Measurements from ENCODE around the gene MDH1.
"Not testable (repeated sequence)": the region's sequence is repeated elsewhere in the genome, so short reads cannot be mapped to it uniquely, and the experiment has no call there.

The MDH1 gene

DNA sequence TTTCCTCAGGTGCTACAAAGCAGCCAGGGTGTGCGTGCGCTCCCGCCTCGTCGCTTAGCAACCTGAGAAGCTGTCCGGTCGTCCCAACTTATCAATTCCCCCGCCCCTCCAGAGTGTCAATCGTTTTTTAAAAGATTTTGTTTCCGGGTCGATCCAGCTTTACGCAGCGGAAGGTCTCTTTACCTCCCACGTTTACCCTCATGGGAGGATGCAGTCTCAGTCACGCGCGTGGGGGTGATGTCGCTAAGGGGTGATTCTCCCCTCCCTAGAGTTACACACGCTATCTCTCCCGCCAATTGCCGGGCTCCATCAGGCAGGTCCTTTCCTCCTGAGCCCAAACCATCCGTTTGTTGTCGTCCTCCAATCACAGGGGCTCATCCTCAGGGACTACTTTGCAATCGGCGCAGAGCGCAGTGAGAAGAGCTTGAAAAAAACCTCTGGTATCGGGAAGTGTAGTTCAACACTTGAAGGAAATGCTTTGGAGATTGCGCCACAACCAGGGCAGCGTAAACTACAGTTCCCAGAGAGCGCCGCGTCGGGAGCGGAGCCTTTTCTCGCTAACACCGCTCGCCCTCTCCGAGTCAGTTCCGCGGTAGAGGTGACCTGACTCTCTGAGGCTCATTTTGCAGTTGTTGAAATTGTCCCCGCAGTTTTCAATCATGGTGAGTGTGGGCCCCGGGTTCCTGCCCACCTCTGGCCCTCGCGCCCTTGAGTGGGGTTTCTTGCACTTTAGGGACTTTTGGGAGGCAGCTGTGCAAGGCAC lies at the start of gene MDH1, which contains the start of gene WDPCP:
Gene MDH1 (plus strand): TSS at position 579 of the 763 bp plus-strand sequence. CDS start 81 bp downstream, at position 660.
Gene WDPCP (minus strand): TSS at position 93 of the 763 bp plus-strand sequence. CDS start 206 bp downstream, outside the sequence.
- DNase-seq (ENCODE audit: low read depth in 2 of 2) = peak; percentile 99

GRCh38 chr2:63539416-63540162 lies 49.2 kb upstream of the MDH1 start:
- no peak for DNase-seq (ENCODE audit: low read depth in 2 of 2)

DNA sequence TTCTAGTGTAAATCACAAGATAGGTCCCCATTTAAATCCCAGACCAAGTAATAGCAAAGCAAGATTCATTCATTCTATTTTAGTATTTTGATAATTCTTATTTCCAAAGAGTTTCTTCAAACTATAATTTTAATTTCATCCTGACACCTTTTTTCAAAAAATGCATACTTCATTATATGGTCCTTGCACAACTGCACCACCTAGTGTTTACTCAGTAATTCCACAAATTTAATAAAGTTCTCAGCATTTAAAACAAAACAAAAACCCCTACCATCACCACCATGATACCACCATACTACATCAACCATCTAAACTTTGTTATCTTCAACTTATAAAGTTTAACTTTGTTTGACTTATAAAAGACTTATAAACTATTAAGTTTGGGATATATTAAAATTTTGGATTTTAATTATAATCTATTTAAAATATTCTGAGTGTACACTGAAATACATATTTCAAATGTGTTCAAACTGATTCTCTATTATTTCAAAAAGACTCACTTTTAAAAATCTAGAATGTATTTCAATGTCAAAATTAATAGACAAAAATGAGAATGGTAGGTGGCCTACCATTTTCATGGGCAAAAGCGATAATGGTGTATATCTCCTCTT lies 44.6 kb upstream of the MDH1 start:
- no peak for DNase-seq (ENCODE audit: low read depth in 2 of 2)

DNA sequence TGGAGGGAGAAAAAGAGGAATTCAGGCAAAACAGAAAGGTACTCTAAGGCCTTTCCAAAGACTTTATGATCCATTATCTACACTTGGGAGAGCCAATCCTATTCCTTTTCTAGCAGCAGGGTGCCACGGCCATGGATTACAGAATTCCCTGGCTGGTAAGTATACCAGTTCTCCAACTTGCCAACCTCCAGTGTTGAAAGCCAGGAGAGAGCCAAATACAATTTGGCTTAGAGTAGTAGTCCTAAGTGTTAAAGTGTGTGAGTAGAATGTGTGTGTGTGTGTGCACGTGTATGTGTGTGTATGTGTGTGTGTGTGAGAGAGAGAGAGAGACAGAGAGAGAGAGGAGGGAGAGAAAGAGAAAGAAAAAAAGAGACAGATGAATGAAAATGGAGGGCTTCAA lies 43.7 kb upstream of the MDH1 start:
- DNase-seq (ENCODE audit: low read depth in 2 of 2) = no peak

GRCh38 chr2:63553049-63553448 lies 35.7 kb upstream of the MDH1 start:
- peak in 1 of 2 experiments; percentile 10 for DNase-seq (ENCODE audit: low read depth in 2 of 2)

- DNase-seq (ENCODE audit: low read depth in 2 of 2) = no peak
Measured at GRCh38 chr2:63555299-63555698, 33.5 kb upstream of the MDH1 start.

DNA sequence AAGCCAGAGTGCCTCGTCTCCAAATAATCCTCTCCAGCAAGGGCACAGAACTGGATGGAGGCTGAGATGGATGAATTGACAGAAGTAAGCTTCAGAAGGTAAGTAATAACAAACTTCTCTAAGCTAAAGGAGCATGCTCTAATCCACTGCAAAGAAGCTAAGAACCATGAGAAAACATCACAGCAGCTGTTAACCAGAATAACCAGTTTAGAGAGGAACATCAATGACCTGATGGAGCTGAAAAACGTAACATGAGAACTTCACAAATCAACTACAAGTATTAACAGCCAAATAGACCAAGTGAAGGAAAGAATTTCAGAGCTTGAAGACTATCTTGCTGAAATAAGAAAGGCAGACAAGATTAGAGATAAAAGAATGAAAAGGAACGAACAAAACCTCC lies 32.8 kb upstream of the MDH1 start:
- no peak for DNase-seq (ENCODE audit: low read depth in 2 of 2)

GRCh38 chr2:63557819-63558218 lies 30.9 kb upstream of the MDH1 start:
- DNase-seq (ENCODE audit: low read depth in 2 of 2) = not testable (repeated sequence)

GRCh38 chr2:63558922-63559321 lies 29.8 kb upstream of the MDH1 start:
- not testable (repeated sequence) for DNase-seq (ENCODE audit: low read depth in 2 of 2)

GRCh38 chr2:63562751-63563150 lies 26.0 kb upstream of the MDH1 start:
- DNase-seq (ENCODE audit: low read depth in 2 of 2) = no peak

DNA sequence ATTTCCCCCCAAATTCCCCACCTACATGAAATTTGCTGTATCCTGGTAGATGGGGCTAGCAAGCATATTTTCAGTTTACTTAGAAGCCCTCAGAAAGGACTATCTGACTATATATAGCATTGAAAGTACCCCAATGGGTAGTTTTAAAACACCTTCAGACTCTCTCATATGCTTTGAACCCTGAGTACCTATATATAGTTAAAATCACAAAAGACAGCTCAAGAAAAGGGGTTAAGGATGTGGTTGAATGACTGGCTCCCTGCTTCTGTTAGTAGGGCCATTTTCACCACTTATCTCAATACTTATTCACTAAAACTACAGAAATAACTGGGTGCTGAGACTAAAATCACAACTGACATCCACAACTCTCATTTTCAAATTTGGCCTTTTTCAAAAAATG lies 19.0 kb upstream of the MDH1 start:
- DNase-seq (ENCODE audit: low read depth in 2 of 2) = no peak

- no peak for DNase-seq (ENCODE audit: low read depth in 2 of 2)
Measured at GRCh38 chr2:63571291-63571690, 17.5 kb upstream of the MDH1 start.

DNA sequence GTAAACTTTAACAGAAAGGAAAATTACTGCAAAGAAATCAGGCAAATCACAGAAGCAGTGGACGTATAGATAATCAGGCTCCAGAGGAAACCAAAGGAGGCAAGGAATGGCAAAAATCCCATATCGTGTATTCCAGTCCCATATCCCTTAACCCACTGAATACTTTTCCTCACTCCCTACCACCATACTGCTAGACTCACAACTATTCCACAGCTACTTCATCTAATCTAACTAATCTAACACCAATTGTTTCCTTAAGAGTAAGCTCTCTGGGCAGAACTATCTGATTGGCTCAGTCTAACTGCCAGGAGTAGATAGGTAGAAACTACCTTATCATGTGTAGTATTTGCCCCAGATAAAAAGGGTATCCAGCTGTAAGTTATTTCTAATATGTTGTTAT lies 16.8 kb upstream of the MDH1 start:
- DNase-seq (ENCODE audit: low read depth in 2 of 2) = no peak

DNA sequence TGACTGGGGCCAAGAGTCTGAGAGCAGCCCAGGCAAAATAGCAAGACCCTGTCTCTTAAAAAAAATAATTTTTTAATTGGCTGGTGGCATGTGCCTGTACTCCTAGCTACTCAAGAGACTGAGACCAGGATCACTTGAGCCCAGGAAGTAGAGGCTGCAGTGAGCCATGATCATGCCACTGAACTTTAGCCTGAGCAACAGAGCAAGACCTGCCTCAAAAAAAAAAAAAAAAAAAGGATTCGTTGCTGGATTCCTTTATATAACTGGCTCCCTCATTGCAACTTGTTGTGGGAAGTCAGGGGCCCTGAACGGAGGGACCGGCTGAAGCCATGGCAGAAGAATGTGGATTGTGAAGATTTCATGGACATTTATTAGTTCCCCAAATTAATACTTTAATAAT lies 15.7 kb upstream of the MDH1 start:
- DNase-seq (ENCODE audit: low read depth in 2 of 2) = not testable (repeated sequence)

DNA sequence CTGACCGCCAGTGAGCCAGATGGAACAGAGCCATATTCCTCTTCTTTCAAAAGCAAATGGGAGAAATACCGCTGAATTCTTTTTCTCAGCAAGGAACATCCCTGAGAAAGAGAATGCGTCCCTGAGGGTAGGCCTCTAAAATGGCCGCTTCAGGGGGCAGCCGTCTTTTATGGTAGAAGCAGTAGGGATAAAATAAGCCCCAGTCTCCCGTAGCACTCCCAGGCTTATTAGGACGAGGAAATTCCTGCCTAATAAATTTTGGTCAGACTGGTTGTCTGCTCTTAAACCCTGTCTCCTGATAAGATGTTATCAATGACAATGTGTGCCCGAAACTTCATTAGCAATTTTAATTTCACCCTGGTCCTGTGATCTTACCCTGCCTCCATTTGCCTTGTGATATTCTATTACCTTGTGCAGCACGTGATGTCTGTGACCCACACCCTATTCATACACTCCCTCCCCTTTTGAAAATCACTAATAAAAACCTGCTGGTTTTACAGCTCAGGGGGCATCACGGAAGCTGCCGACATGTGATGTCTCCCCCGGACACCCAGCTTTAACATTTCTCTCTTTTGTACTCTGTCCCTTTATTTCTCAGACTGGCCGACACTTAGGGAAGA lies 14.9 kb upstream of the MDH1 start:
- DNase-seq (ENCODE audit: low read depth in 2 of 2) = not testable (repeated sequence)

- DNase-seq (ENCODE audit: low read depth in 2 of 2) = no peak
Measured at GRCh38 chr2:63576546-63576945, 12.2 kb upstream of the MDH1 start.

- no peak for DNase-seq (ENCODE audit: low read depth in 2 of 2)
Measured at GRCh38 chr2:63578767-63579166, 10.0 kb upstream of the MDH1 start.

- DNase-seq (ENCODE audit: low read depth in 2 of 2) = no peak
Measured at GRCh38 chr2:63580651-63581297, 8.0 kb upstream of the MDH1 start.

GRCh38 chr2:63581298-63581961 lies 7.3 kb upstream of the MDH1 start:
- no peak for DNase-seq (ENCODE audit: low read depth in 2 of 2)

DNA sequence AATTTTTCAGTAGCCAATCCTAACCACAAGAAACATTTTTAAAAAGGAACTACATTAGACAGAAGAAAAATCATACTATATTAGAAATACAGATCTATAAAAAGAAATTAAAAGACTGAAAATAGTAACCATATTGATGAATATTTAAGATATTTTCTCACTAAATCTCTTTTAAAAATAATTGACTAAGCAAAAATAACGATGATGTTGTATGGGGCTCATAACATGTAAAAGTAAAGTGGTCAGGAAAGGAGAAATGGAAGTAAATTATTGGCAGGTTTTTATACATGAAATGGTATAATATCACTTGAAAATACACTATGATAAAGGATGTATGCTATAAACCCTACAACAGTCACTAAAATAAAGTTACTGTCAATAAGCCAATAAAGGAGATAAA lies 5.9 kb upstream of the MDH1 start:
- DNase-seq (ENCODE audit: low read depth in 2 of 2) = no peak

GRCh38 chr2:63587814-63588384 lies 864 bp upstream of the MDH1 start:
- DNase-seq (ENCODE audit: low read depth in 2 of 2) = no peak

All from fibroblast of skin of left biceps (primary cell).